ENCODE measurements around the gene OSBP2.

OSBP2 gene

GRCh38 chr22:30870451-30871345 lies 176.0 kb downstream of the OSBP2 start:
- no peak for DNase-seq

GRCh38 chr22:30871391-30872284 lies 177.0 kb downstream of the OSBP2 start:
- in situ Hi-C loops (cut with HindIII; ENCODE audit: low pct_ligation_motif_present, low pct_unique_long_range_greater_than_20kb, low sequenced_read_pairs): no loop called here
- no peak for DNase-seq

More at GRCh38 chr22:30870451-30871345, 176.0 kb downstream of the OSBP2 start:
- in situ Hi-C loops (cut with HindIII; ENCODE audit: low pct_ligation_motif_present, low pct_unique_long_range_greater_than_20kb, low sequenced_read_pairs): no loop called here

- DNase-seq: no peak
- in situ Hi-C loops (cut with HindIII; ENCODE audit: low pct_ligation_motif_present, low pct_unique_long_range_greater_than_20kb, low sequenced_read_pairs): no loop called here
Measured at GRCh38 chr22:30872285-30873041, 177.8 kb downstream of the OSBP2 start.

GRCh38 chr22:30873086-30873650 lies 178.5 kb downstream of the OSBP2 start:
- in situ Hi-C loops (cut with HindIII; ENCODE audit: low pct_ligation_motif_present, low pct_unique_long_range_greater_than_20kb, low sequenced_read_pairs): no loop called here
- no peak for DNase-seq

GRCh38 chr22:30873661-30874060 lies 179.0 kb downstream of the OSBP2 start:
- DNase-seq: no peak
- in situ Hi-C loops (cut with HindIII; ENCODE audit: low pct_ligation_motif_present, low pct_unique_long_range_greater_than_20kb, low sequenced_read_pairs): no loop called here

GRCh38 chr22:30874431-30875370 lies 180.0 kb downstream of the OSBP2 start:
- in situ Hi-C loops (cut with HindIII; ENCODE audit: low pct_ligation_motif_present, low pct_unique_long_range_greater_than_20kb, low sequenced_read_pairs): no loop called here
- DNase-seq: no peak

GRCh38 chr22:30875481-30876215 lies 181.0 kb downstream of the OSBP2 start:
- in situ Hi-C loops (cut with HindIII; ENCODE audit: low pct_ligation_motif_present, low pct_unique_long_range_greater_than_20kb, low sequenced_read_pairs): no loop called here
- no peak for DNase-seq

- DNase-seq: no peak
- in situ Hi-C loops (cut with HindIII; ENCODE audit: low pct_ligation_motif_present, low pct_unique_long_range_greater_than_20kb, low sequenced_read_pairs): no loop called here
Measured at GRCh38 chr22:30876221-30876751, 181.6 kb downstream of the OSBP2 start.

GRCh38 chr22:30876915-30877553 lies 182.4 kb downstream of the OSBP2 start:
- no peak for DNase-seq
- in situ Hi-C loops (cut with HindIII; ENCODE audit: low pct_ligation_motif_present, low pct_unique_long_range_greater_than_20kb, low sequenced_read_pairs): no loop called here

GRCh38 chr22:30877662-30878515 lies 183.2 kb downstream of the OSBP2 start:
- in situ Hi-C loops (cut with HindIII; ENCODE audit: low pct_ligation_motif_present, low pct_unique_long_range_greater_than_20kb, low sequenced_read_pairs): no loop called here

GRCh38 chr22:30878516-30879414 lies 184.1 kb downstream of the OSBP2 start:
- no peak for DNase-seq

More at GRCh38 chr22:30877662-30878515, 183.2 kb downstream of the OSBP2 start:
- no peak for DNase-seq

GRCh38 chr22:30879415-30879797 lies 184.7 kb downstream of the OSBP2 start:
- in situ Hi-C loops (cut with HindIII; ENCODE audit: low pct_ligation_motif_present, low pct_unique_long_range_greater_than_20kb, low sequenced_read_pairs): no loop called here
- DNase-seq: no peak

More at GRCh38 chr22:30878516-30879414, 184.1 kb downstream of the OSBP2 start:
- in situ Hi-C loops (cut with HindIII; ENCODE audit: low pct_ligation_motif_present, low pct_unique_long_range_greater_than_20kb, low sequenced_read_pairs): no loop called here

- in situ Hi-C loops (cut with HindIII; ENCODE audit: low pct_ligation_motif_present, low pct_unique_long_range_greater_than_20kb, low sequenced_read_pairs): no loop called here
- DNase-seq: no peak
Measured at GRCh38 chr22:30880181-30880601, 185.5 kb downstream of the OSBP2 start.

- in situ Hi-C loops (cut with HindIII; ENCODE audit: low pct_ligation_motif_present, low pct_unique_long_range_greater_than_20kb, low sequenced_read_pairs): no loop called here
- no peak for DNase-seq
Measured at GRCh38 chr22:30880847-30881246, 186.2 kb downstream of the OSBP2 start.
